Adrenal gland (tissue), 5 donors: ENCODE measurements around the gene SHISA5.
"Not testable (repeated sequence)": the region's sequence is repeated elsewhere in the genome, so short reads cannot be mapped to it uniquely, and the experiment has no call there.

Experiments used
- CTCF ChIP-seq, 6 experiments: fragments of 450-650 bp in 4 of 6; fragments of 200-600 bp in 2 of 6; sonication (generic) in 1 of 6; IDR thresholded peaks; 1 replicate in 5 of 6; 2 replicates in 1 of 6; pipeline versions ENCODE4 v1.5.1 to v1.8.0; 2016 to 2021; ENCODE audit warnings: antibody characterized with exemption in 6 of 6, mild to moderate bottlenecking in 2 of 6, moderate library complexity in 1 of 6
- POLR2A ChIP-seq, 2 donors: fragments of 450-650 bp; IDR thresholded peaks; one replicate each; pipeline ENCODE4 v1.6.1; 2017; ENCODE audit warnings: antibody characterized with exemption in 2 of 2, mild to moderate bottlenecking in 2 of 2, moderate library complexity in 1 of 2
- donor health status: DM: no; HTN: no; CAD: no.

GRCh38 chr3:48474031-48474430 lies 29.9 kb downstream of the SHISA5 start:
- not testable (repeated sequence) for TF ChIP-seq CTCF, POLR2A (IDR thresholded peaks at IDR 0.05)
